GM18502 (cell line): ENCODE results near the gene PAX9.

Experiments used
- ATAC-seq: cut with Tn5 transposase; IDR thresholded peaks from one replicate; pipeline ENCODE4 v1.9.1; 2021; ENCODE audit warnings: mild to moderate bottlenecking; ENCODE audit not compliant: unreplicated experiment, poor library complexity

Gene PAX9

GRCh38 chr14:36721877-36722276 lies 60.2 kb downstream of the PAX9 start:
- no peak for ATAC-seq

GRCh38 chr14:36723530-36723929 lies 61.9 kb downstream of the PAX9 start:
- no peak for ATAC-seq

DNA sequence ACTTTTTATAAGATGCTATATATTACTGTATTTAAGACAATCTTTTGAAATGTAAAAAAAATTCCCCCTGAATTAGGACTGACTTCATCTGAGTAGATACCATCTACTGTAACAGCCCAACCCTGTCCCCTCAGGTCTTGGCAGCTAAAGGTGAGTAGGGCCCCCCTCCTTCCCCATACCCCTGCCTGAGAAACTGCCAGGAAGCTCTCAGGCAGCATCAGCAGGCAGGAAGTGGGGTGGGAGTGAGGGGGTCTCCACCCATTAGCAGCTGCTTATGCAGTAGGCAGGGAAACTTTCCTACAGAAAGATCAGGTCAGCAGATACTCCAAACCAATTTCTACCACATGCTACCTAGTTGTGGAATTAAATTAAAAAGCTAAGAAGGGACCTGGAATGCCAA lies 62.5 kb downstream of the PAX9 start:
- no peak for ATAC-seq

GRCh38 chr14:36726128-36726527 lies 64.5 kb downstream of the PAX9 start:
- no peak for ATAC-seq
